Stomach (tissue), 4 donors: ENCODE results near the gene TMEM247.

Experiments used
- CTCF ChIP-seq, 7 experiments: fragments of 450-650 bp in 4 of 7; fragments of 200-600 bp in 3 of 7; sonication (generic) in 3 of 7; IDR thresholded peaks; one replicate each; pipeline ENCODE4 v1.5.1; 2016 to 2019; ENCODE audit warnings: antibody characterized with exemption in 7 of 7, control low read depth in 2 of 7, mild to moderate bottlenecking in 1 of 7
- EP300 ChIP-seq: sonication (generic); formaldehyde crosslinking; IDR thresholded peaks from one replicate; pipeline ENCODE4 v1.6.1; 2017; ENCODE audit warnings: antibody characterized with exemption
- POLR2A ChIP-seq, 4 donors: fragments of 450-650 bp; IDR thresholded peaks; one replicate each; pipeline ENCODE4 v1.6.1; 2016; ENCODE audit warnings: antibody characterized with exemption in 4 of 4, control low read depth in 2 of 4, mild to moderate bottlenecking in 1 of 4, moderate library complexity in 1 of 4

GRCh38 chr2:46482490-46482889 is 3.1 kb downstream of the TMEM247 start:
- no peak for TF ChIP-seq POLR2A (IDR thresholded peaks at IDR 0.05)
- no peak for TF ChIP-seq CTCF (IDR thresholded peaks at IDR 0.05)
- TF ChIP-seq EP300 = no peak
